ENCODE results near the gene TTC22. TPM values are rescaled to one million over a fixed set of nuclear protein-coding genes. Genes with fewer than 3 reads are reported as not detected.
"Not testable (repeated sequence)": the region's sequence is repeated elsewhere in the genome, so short reads cannot be mapped to it uniquely, and the experiment has no call there.

Gene TTC22
- total RNA-seq, 1 donor = not detected

GRCh38 chr1:54777431-54777830 is 23.7 kb downstream of the TTC22 start:
- TF ChIP-seq CTCF (IDR thresholded peaks at IDR 0.05; ENCODE audit: extremely low read depth, low read depth, low read length) = no peak

GRCh38 chr1:54777011-54777410 is 24.1 kb downstream of the TTC22 start:
- Histone ChIP-seq H3K79me2 (ENCODE audit: insufficient read depth, low read length) (no peaks in the 10 kb centered on the region), H3K4me1 (ENCODE audit: insufficient read depth, low read length) (no peaks in the 10 kb centered on the region), H3K36me3 (ENCODE audit: insufficient read depth, low read length) (no peaks in the 10 kb centered on the region), H3K9me3 (ENCODE audit: low read depth, low read length) (no peaks in the 10 kb centered on the region), H2AFZ (ENCODE audit: low read length) (no peak overlapping the region), H3K4me2 (ENCODE audit: insufficient read depth, low read length) (no peak overlapping the region), H4K20me1 (ENCODE audit: insufficient read depth, low read length) (no peaks in the 10 kb centered on the region), H3K27me3 (ENCODE audit: insufficient read depth, low read length) (peaks cover 24% of the 10 kb centered on the region), H3K4me3 (ENCODE audit: insufficient read depth, low read length) (no peak overlapping the region), H3K27ac (ENCODE audit: low read depth, low read length) (no peak overlapping the region)
- TF ChIP-seq CTCF (IDR thresholded peaks at IDR 0.05; ENCODE audit: extremely low read depth, low read depth, low read length) = no peak
- no peak for DNase-seq (ENCODE audit: insufficient read length, low spot score, missing footprints)

More at GRCh38 chr1:54777431-54777830, 23.7 kb downstream of the TTC22 start:
- Histone ChIP-seq H3K9me3 (ENCODE audit: low read depth, low read length) (no peaks in the 10 kb centered on the region), H3K4me3 (ENCODE audit: insufficient read depth, low read length) (no peak overlapping the region), H3K79me2 (ENCODE audit: insufficient read depth, low read length) (no peaks in the 10 kb centered on the region), H4K20me1 (ENCODE audit: insufficient read depth, low read length) (no peaks in the 10 kb centered on the region), H3K4me2 (ENCODE audit: insufficient read depth, low read length) (no peak overlapping the region), H3K36me3 (ENCODE audit: insufficient read depth, low read length) (no peaks in the 10 kb centered on the region), H3K27ac (ENCODE audit: low read depth, low read length) (no peak overlapping the region), H3K4me1 (ENCODE audit: insufficient read depth, low read length) (no peaks in the 10 kb centered on the region), H2AFZ (ENCODE audit: low read length) (no peak overlapping the region), H3K27me3 (ENCODE audit: insufficient read depth, low read length) (peaks cover 26% of the 10 kb centered on the region)
- peak; percentile 62 for DNase-seq (ENCODE audit: insufficient read length, low spot score, missing footprints)

GRCh38 chr1:54775828-54776721 is 25.0 kb downstream of the TTC22 start:
- not testable (repeated sequence) for H3K9me3 ChIP-seq (ENCODE audit: low read depth, low read length); H3K4me1 ChIP-seq (ENCODE audit: insufficient read depth, low read length); H4K20me1 ChIP-seq (ENCODE audit: insufficient read depth, low read length); H3K4me2 ChIP-seq (ENCODE audit: insufficient read depth, low read length); H3K36me3 ChIP-seq (ENCODE audit: insufficient read depth, low read length); H2AFZ ChIP-seq (ENCODE audit: low read length); H3K79me2 ChIP-seq (ENCODE audit: insufficient read depth, low read length); H3K27ac ChIP-seq (ENCODE audit: low read depth, low read length); H3K4me3 ChIP-seq (ENCODE audit: insufficient read depth, low read length)
- H3K27me3 ChIP-seq (ENCODE audit: insufficient read depth, low read length) = peaks cover 17% of the 10 kb centered on the region
- DNase-seq (ENCODE audit: insufficient read length, low spot score, missing footprints) = peak; percentile 81

GRCh38 chr1:54774820-54775498 is 26.2 kb downstream of the TTC22 start:
- Histone ChIP-seq H3K27me3 (ENCODE audit: insufficient read depth, low read length) (peaks cover 10% of the 10 kb centered on the region), H3K79me2 (ENCODE audit: insufficient read depth, low read length) (no peaks in the 10 kb centered on the region), H3K36me3 (ENCODE audit: insufficient read depth, low read length) (no peaks in the 10 kb centered on the region), H3K27ac (ENCODE audit: low read depth, low read length) (no peak overlapping the region), H3K4me3 (ENCODE audit: insufficient read depth, low read length) (no peak overlapping the region), H3K4me1 (ENCODE audit: insufficient read depth, low read length) (no peaks in the 10 kb centered on the region), H4K20me1 (ENCODE audit: insufficient read depth, low read length) (no peaks in the 10 kb centered on the region), H2AFZ (ENCODE audit: low read length) (no peak overlapping the region), H3K4me2 (ENCODE audit: insufficient read depth, low read length) (no peak overlapping the region), H3K9me3 (ENCODE audit: low read depth, low read length) (no peaks in the 10 kb centered on the region)
- TF ChIP-seq CTCF (IDR thresholded peaks at IDR 0.05; ENCODE audit: extremely low read depth, low read depth, low read length) = no peak
- DNase-seq (ENCODE audit: insufficient read length, low spot score, missing footprints) = no peak
